ENCODE measurements around the gene TFAP2A. TPM values are rescaled to one million over a fixed set of nuclear protein-coding genes. Genes with fewer than 3 reads are reported as not detected.

The TFAP2A gene
- polyA plus RNA-seq, 1 donor from 2014 or later, result 0.78 TPM

DNA sequence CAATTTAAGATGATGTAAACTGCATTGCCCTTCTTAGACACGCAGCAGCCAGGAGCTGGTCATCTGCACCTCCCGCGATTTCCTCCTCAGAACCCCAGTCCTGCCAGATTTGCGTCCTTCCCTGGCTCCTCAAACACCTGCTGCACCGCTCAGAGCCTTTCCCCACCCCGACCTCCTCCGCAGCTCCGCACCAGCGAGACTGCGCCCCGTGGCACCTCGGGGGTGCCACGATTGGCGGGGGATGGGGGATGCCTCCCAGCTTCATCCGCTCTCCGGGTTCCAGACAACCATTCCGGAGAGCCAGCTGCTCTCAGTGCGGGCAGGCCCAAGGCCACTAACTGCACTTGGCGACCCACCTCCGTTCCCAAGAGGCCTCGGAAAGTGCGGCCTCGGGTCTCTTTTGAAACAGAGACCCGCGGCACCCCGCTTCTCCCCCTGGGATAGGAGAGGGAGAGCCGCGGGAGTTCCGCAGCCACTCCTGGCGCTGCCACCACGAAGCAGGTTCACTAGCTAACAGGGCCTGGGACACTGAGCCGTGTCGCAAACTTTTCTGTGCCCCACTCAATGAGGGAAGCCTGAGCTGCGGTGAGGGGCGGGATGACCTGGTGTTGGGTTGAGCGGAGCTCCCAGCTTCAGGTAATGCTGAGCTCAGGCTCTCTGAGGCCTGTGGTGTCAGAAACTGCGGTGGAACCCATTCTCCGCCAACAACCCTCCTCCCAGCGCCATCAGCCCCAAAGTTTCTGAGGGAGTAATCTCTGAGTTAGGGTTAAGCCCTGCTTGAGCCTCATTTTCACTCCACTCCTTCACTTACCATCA lies 7.3 kb upstream of the TFAP2A start:
- Histone ChIP-seq H3K36me3 (ENCODE audit: insufficient read depth, low read length) (no peaks in the 10 kb centered on the region), H3K9me2 (ENCODE audit: insufficient read depth, low read length) (no peaks in the 10 kb centered on the region), H3F3A (ENCODE audit: insufficient read depth, low read length, poor library complexity, severe bottlenecking) (no peaks in the 10 kb centered on the region), H2AFZ (ENCODE audit: low read depth, low read length) (no peak overlapping the region), H3K4me3 (ENCODE audit: low read length) (no peak overlapping the region), H3K9ac (ENCODE audit: low read length) (no peak overlapping the region), H3K4me2 (ENCODE audit: low read length) (no peak overlapping the region), H3K27me3 (ENCODE audit: insufficient read depth, low read depth, low read length) (peaks cover 100% of the 10 kb centered on the region), H3K27ac (ENCODE audit: low read length) (no peak overlapping the region), H3K9me3 (ENCODE audit: low read length) (no peaks in the 10 kb centered on the region), H3K79me2 (replicated peaks; ENCODE audit: insufficient read depth, low read length) (no peaks in the 10 kb centered on the region), H4K20me1 (ENCODE audit: insufficient read depth) (no peaks in the 10 kb centered on the region)
- TF ChIP-seq EP300 (conservative IDR thresholded peaks at IDR 0.05; ENCODE audit: poor library complexity, severe bottlenecking), result no peak
- TF ChIP-seq EZH2 (IDR thresholded peaks at IDR 0.05; ENCODE audit: borderline replicate concordance, insufficient read depth, low read length, poor library complexity, severe bottlenecking), result peak; percentile 81
- TF ChIP-seq TAF1 (IDR thresholded peaks at IDR 0.05; ENCODE audit: low read depth), result no peak
- no peak for TF ChIP-seq POLR2AphosphoS5 (IDR thresholded peaks at IDR 0.05)
- TF ChIP-seq, protein P1, sequence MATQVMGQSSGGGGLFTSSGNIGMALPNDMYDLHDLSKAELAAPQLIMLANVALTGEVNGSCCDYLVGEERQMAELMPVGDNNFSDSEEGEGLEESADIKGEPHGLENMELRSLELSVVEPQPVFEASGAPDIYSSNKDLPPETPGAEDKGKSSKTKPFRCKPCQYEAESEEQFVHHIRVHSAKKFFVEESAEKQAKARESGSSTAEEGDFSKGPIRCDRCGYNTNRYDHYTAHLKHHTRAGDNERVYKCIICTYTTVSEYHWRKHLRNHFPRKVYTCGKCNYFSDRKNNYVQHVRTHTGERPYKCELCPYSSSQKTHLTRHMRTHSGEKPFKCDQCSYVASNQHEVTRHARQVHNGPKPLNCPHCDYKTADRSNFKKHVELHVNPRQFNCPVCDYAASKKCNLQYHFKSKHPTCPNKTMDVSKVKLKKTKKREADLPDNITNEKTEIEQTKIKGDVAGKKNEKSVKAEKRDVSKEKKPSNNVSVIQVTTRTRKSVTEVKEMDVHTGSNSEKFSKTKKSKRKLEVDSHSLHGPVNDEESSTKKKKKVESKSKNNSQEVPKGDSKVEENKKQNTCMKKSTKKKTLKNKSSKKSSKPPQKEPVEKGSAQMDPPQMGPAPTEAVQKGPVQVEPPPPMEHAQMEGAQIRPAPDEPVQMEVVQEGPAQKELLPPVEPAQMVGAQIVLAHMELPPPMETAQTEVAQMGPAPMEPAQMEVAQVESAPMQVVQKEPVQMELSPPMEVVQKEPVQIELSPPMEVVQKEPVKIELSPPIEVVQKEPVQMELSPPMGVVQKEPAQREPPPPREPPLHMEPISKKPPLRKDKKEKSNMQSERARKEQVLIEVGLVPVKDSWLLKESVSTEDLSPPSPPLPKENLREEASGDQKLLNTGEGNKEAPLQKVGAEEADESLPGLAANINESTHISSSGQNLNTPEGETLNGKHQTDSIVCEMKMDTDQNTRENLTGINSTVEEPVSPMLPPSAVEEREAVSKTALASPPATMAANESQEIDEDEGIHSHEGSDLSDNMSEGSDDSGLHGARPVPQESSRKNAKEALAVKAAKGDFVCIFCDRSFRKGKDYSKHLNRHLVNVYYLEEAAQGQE (IDR thresholded peaks at IDR 0.05; ENCODE audit: borderline replicate concordance), result no peak
- TF ChIP-seq CTCF (IDR thresholded peaks at IDR 0.05; ENCODE audit: poor library complexity, severe bottlenecking), result no peak
- TF ChIP-seq SMC3 (conservative IDR thresholded peaks at IDR 0.05; ENCODE audit: poor library complexity), result no peak
- no peak for TF ChIP-seq MXI1 (conservative IDR thresholded peaks at IDR 0.05; ENCODE audit: poor library complexity, severe bottlenecking)

GRCh38 chr6:10421158-10421920 lies 6.5 kb upstream of the TFAP2A start:
- no peak overlapping the region for H3K4me3 ChIP-seq (ENCODE audit: low read length)

More at GRCh38 chr6:10421158-10421920, 6.5 kb upstream of the TFAP2A start:
- Histone ChIP-seq H3K27ac (ENCODE audit: low read length) (no peak overlapping the region), H3K9me3 (ENCODE audit: low read length) (no peaks in the 10 kb centered on the region), H3F3A (ENCODE audit: insufficient read depth, low read length, poor library complexity, severe bottlenecking) (no peaks in the 10 kb centered on the region), H3K27me3 (ENCODE audit: insufficient read depth, low read depth, low read length) (peaks cover 100% of the 10 kb centered on the region), H3K9ac (ENCODE audit: low read length) (no peak overlapping the region), H3K36me3 (ENCODE audit: insufficient read depth, low read length) (no peaks in the 10 kb centered on the region), H4K20me1 (ENCODE audit: insufficient read depth) (no peaks in the 10 kb centered on the region), H3K79me2 (replicated peaks; ENCODE audit: insufficient read depth, low read length) (no peaks in the 10 kb centered on the region), H2AFZ (ENCODE audit: low read depth, low read length) (no peak overlapping the region), H3K4me2 (ENCODE audit: low read length) (no peak overlapping the region), H3K9me2 (ENCODE audit: insufficient read depth, low read length) (no peaks in the 10 kb centered on the region)
- TF ChIP-seq TAF1 (IDR thresholded peaks at IDR 0.05; ENCODE audit: low read depth) (no peak), CTCF (IDR thresholded peaks at IDR 0.05; ENCODE audit: poor library complexity, severe bottlenecking) (peak; percentile 30)

Measured in neural cell (in vitro differentiated cells).